WTC11 (cell line): Measurements from ENCODE around the gene NFIC.

Experiments
- CTCF ChIP-seq: fragments of 200-600 bp; IDR thresholded peaks from 2 replicates; pipeline ENCODE4 v1.8.0; 2022; ENCODE audit warnings: antibody characterized with exemption
- FOXJ3 ChIP-seq: sonication (generic); formaldehyde crosslinking; IDR thresholded peaks from 2 replicates; pipeline ENCODE4 v1.9.0; 2021; ENCODE audit warnings: missing genetic modification reagents, mild to moderate bottlenecking, borderline replicate concordance
- FOXP4 ChIP-seq: sonication (generic); formaldehyde crosslinking; IDR thresholded peaks from 2 replicates; pipeline ENCODE4 v1.8.0; 2022; ENCODE audit warnings: mild to moderate bottlenecking, missing genetic modification reagents
- GABPB1 ChIP-seq: sonication (generic); formaldehyde crosslinking; IDR thresholded peaks from 2 replicates; pipeline ENCODE4 v1.8.1; 2023; ENCODE audit warnings: mild to moderate bottlenecking, missing genetic modification reagents
- MLX ChIP-seq: sonication (generic); formaldehyde crosslinking; IDR thresholded peaks from 2 replicates; pipeline ENCODE4 v1.8.1; 2023; ENCODE audit warnings: mild to moderate bottlenecking, missing genetic modification reagents, moderate library complexity
- SMAD3 ChIP-seq: sonication (generic); formaldehyde crosslinking; IDR thresholded peaks from 2 replicates; pipeline ENCODE4 v1.8.0; 2022; ENCODE audit warnings: missing genetic modification reagents, mild to moderate bottlenecking, borderline replicate concordance
- SMAD4 ChIP-seq: sonication (generic); formaldehyde crosslinking; IDR thresholded peaks from 2 replicates; pipeline ENCODE4 v1.8.0; 2022; ENCODE audit warnings: mild to moderate bottlenecking, missing genetic modification reagents
- SOX15 ChIP-seq: fragments of 250-450 bp; sonication (Bioruptor Pico); IDR thresholded peaks from 2 replicates; pipeline ENCODE4 v1.9.0; 2021; ENCODE audit warnings: mild to moderate bottlenecking
- USF1 ChIP-seq: sonication (generic); formaldehyde crosslinking; IDR thresholded peaks from 2 replicates; pipeline ENCODE4 v1.8.0; 2022; ENCODE audit warnings: mild to moderate bottlenecking, missing genetic modification reagents
- USF2 ChIP-seq: sonication (generic); formaldehyde crosslinking; IDR thresholded peaks from 2 replicates; pipeline ENCODE4 v1.8.1; 2023; ENCODE audit warnings: mild to moderate bottlenecking, missing genetic modification reagents, moderate library complexity
- ZNF232 ChIP-seq: sonication (generic); formaldehyde crosslinking; IDR thresholded peaks from 2 replicates; pipeline ENCODE4 v1.8.0; 2022; ENCODE audit warnings: mild to moderate bottlenecking, missing genetic modification reagents
- ZNF512 ChIP-seq: sonication (generic); formaldehyde crosslinking; IDR thresholded peaks from 2 replicates; pipeline ENCODE4 v1.8.1; 2022; ENCODE audit warnings: missing genetic modification reagents, borderline replicate concordance
- ZNF671 ChIP-seq: fragments of 250-450 bp; sonication (Bioruptor Pico); IDR thresholded peaks from 2 replicates; pipeline ENCODE4 v1.8.0; 2021; ENCODE audit warnings: mild to moderate bottlenecking

- TF ChIP-seq CTCF, result no peak
- no peak for TF ChIP-seq USF1
- TF ChIP-seq ZNF671, result no peak
- no peak for TF ChIP-seq ZNF232
- no peak for TF ChIP-seq GABPB1 (CRISPR knock-in tag)
- no peak for TF ChIP-seq USF2 (CRISPR knock-in tag)
- TF ChIP-seq FOXP4 (CRISPR knock-in tag), result no peak
- no peak for TF ChIP-seq SOX15 (CRISPR knock-in tag)
- no peak for TF ChIP-seq SMAD3
- TF ChIP-seq FOXJ3 (CRISPR knock-in tag), result no peak
- TF ChIP-seq MLX (CRISPR knock-in tag), result no peak
- no peak for TF ChIP-seq ZNF512 (CRISPR knock-in tag)
- no peak for TF ChIP-seq SMAD4 (CRISPR knock-in tag)
Observed at GRCh38 chr19:3338541-3339181, 27.7 kb upstream of the NFIC start.
